GM12872 (cell line): Measurements from ENCODE around the gene KLRB1.

Experiments used
- TF ChIP-seq, protein P1 (sequence below): IDR thresholded peaks from 3 replicates; pipeline ENCODE4 v1.5.1; 2011; ENCODE audit warnings: low read depth, mild to moderate bottlenecking, low read length, moderate library complexity; ENCODE audit not compliant: insufficient read depth

KLRB1 gene

GRCh38 chr12:9615420-9616136 lies 7.9 kb upstream of the KLRB1 start:
- TF ChIP-seq, protein P1, sequence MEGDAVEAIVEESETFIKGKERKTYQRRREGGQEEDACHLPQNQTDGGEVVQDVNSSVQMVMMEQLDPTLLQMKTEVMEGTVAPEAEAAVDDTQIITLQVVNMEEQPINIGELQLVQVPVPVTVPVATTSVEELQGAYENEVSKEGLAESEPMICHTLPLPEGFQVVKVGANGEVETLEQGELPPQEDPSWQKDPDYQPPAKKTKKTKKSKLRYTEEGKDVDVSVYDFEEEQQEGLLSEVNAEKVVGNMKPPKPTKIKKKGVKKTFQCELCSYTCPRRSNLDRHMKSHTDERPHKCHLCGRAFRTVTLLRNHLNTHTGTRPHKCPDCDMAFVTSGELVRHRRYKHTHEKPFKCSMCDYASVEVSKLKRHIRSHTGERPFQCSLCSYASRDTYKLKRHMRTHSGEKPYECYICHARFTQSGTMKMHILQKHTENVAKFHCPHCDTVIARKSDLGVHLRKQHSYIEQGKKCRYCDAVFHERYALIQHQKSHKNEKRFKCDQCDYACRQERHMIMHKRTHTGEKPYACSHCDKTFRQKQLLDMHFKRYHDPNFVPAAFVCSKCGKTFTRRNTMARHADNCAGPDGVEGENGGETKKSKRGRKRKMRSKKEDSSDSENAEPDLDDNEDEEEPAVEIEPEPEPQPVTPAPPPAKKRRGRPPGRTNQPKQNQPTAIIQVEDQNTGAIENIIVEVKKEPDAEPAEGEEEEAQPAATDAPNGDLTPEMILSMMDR = no peak

GRCh38 chr12:9606736-9607372 lies 862 bp downstream of the KLRB1 start:
- TF ChIP-seq, protein P1 = no peak

DNA sequence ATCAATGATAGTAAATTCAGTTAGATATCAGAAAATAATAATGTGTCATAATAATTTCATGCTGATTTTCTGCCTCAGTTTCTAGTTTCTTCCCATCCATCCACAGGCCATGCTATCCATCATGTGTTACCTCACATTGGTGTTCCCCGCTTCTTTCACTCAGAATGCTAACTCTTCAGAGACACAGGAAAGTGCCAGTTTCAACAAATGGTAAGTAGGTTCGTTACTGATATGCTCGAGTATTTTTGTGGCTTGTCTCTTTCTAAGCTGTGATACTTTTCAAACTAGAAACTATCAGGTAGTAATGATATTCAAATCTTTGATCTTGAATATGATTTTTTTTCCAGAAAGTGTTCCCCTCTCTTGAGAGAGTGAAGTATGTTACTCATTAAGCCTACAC lies 1.5 kb downstream of the KLRB1 start:
- TF ChIP-seq, protein P1 = no peak

DNA sequence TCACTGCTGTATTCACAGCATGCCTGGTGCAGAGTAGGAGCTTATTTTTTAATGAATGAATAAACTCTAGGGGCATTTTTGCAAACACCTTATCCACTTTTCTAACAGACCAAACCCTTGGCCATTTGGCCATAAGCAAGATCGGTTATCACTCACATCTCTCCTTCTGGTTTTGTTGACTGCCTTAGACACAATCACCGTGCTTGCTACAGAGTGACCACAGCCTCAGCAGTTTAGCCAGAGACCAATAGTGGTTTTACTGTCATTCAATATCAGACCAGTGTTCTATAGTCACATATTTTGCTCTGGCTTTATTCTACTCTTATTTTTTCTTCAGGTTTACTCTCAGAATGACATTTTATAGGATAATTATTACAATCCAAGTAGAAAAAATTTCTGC lies 2.2 kb downstream of the KLRB1 start:
- TF ChIP-seq, protein P1 = no peak

DNA sequence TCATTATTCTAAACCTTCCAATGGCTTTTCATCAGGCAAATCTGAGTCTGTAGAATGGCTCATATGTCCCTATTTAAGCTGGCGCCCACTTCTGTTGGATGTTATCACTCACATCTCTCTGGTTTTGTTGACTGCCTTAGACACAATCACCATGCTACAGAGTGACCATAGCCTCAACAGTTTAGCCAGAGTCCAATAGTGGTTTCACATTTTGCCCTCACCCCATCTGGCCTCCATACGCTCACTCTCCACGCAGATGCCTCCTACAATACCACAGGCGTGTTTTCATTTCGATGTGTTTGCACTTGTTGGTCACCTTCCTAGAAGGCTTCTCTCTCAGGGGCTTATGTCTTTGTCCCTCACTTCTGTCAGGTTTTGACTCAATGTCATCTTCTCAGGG lies 3.4 kb downstream of the KLRB1 start:
- TF ChIP-seq, protein P1 = no peak

- TF ChIP-seq, protein P1 = no peak
Observed at GRCh38 chr12:9598363-9598762, 9.4 kb downstream of the KLRB1 start.

DNA sequence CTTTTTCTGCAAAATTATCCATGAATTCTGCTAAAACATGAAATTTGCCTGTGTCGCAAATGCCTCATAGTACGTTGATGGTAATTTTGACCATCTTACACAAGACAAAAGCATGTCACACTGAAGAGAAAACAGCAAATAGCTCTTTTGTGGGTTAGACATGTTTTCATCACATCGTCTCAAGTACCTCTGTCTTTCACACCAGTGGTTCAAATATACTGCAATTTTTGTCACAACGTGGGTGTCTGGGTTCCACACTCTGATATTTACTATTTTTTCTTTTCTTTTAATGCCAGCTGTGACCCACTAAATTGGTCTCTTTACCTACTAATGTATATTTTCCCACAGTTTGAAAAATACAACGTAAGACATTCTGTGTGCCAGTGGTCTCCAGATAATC lies 10.4 kb downstream of the KLRB1 start:
- TF ChIP-seq, protein P1 = no peak
